T-cell (primary cell): ENCODE measurements around the gene ZFHX3. TPM values are rescaled to one million over a fixed set of nuclear protein-coding genes. Genes with fewer than 3 reads are reported as not detected.

Experiments used
- ATAC-seq, 4 experiments: fragments of 200-7000 bp in 3 of 4; fragments of 150-1000 bp in 1 of 4; cut with Tn5 transposase; replicated peaks in 1 of 4; 1 replicate in 3 of 4; 2 replicates in 1 of 4; pipeline ENCODE4 v1.10.0; 2021; ENCODE audit warnings: moderate library complexity in 3 of 4, mild to moderate bottlenecking in 2 of 4, moderate number of reproducible peaks in 1 of 4
- CTCF ChIA-PET, 2 donors: fragments of 300-600 bp; sonication (Branson Sonifier 250); formaldehyde crosslinking; loops; one replicate each; lab custom pipeline; 2022; ENCODE audit warnings: antibody characterized with exemption in 2 of 2; lab: Charles Lee
- POLR2A ChIA-PET, 2 donors: fragments of 300-600 bp; sonication (Branson Sonifier 250); formaldehyde crosslinking; loops; one replicate each; lab custom pipeline; 2022; ENCODE audit warnings: antibody characterized with exemption in 2 of 2; lab: Charles Lee
- DNase-seq, 35 experiments: peaks; one replicate each; pipeline versions ENCODE4 v3.0.0 to v3.0.0-alpha.2; 2013 to 2023
- H3K27ac ChIP-seq: one replicate; pipeline ENCODE4 v1.5.1; 2013; ENCODE audit warnings: low read length
- H3K27me3 ChIP-seq, 2 experiments: replicated peaks in 1 of 2; 1 replicate in 1 of 2; 2 replicates in 1 of 2; pipeline versions ENCODE4 v1.6.1 to v1.7.0; 2013; ENCODE audit warnings: low read length in 1 of 2, mixed read lengths in 1 of 2; ENCODE audit not compliant: control insufficient read depth in 2 of 2, insufficient read depth in 2 of 2; ENCODE audit errors: extremely low read depth in 1 of 2
- H3K36me3 ChIP-seq, 2 donors: 1 replicate in 1 of 2; 2 replicates in 1 of 2; pipeline versions ENCODE4 v1.6.1 to v1.7.0; 2013; ENCODE audit warnings: low read length in 1 of 2; ENCODE audit not compliant: control insufficient read depth in 2 of 2, insufficient read depth in 1 of 2; ENCODE audit errors: extremely low read depth in 1 of 2
- H3K4me1 ChIP-seq, 2 experiments: 1 replicate in 1 of 2; 2 replicates in 1 of 2; pipeline versions ENCODE4 v1.6.1 to v1.7.0; 2013; ENCODE audit warnings: low read length in 2 of 2, mixed read lengths in 1 of 2; ENCODE audit not compliant: insufficient read depth in 2 of 2, control insufficient read depth in 1 of 2; ENCODE audit errors: extremely low read depth in 1 of 2
- H3K4me3 ChIP-seq, 2 donors: 1 replicate in 1 of 2; 2 replicates in 1 of 2; pipeline versions ENCODE4 v1.5.1 to v1.7.0; 2013; ENCODE audit warnings: mild to moderate bottlenecking in 2 of 2, low read length in 1 of 2, moderate library complexity in 1 of 2; ENCODE audit not compliant: control insufficient read depth in 1 of 2; ENCODE audit errors: extremely low read depth in 1 of 2
- H3K9me3 ChIP-seq: 2 replicates; pipeline ENCODE4 v1.7.0; 2013
- H3K27ac Mint-ChIP-seq, 2 donors: one replicate each; pipeline ENCODE4 v1.8.0; 2020 to 2021; ENCODE audit warnings: mild to moderate bottlenecking in 2 of 2, mixed read lengths in 2 of 2
- H3K27me3 Mint-ChIP-seq, 2 donors: one replicate each; pipeline ENCODE4 v1.8.0; 2021 to 2022; ENCODE audit warnings: mixed read lengths in 2 of 2
- H3K36me3 Mint-ChIP-seq: one replicate; pipeline ENCODE4 v1.8.0; 2021; ENCODE audit warnings: mixed read lengths
- H3K4me1 Mint-ChIP-seq, 3 donors: one replicate each; pipeline ENCODE4 v1.8.0; 2020 to 2022; ENCODE audit warnings: mixed read lengths in 3 of 3, mild to moderate bottlenecking in 1 of 3
- H3K4me3 Mint-ChIP-seq, 3 donors: one replicate each; pipeline ENCODE4 v1.8.0; 2020 to 2022; ENCODE audit warnings: mild to moderate bottlenecking in 3 of 3, mixed read lengths in 3 of 3, moderate library complexity in 3 of 3
- H3K9me3 Mint-ChIP-seq, 3 donors: one replicate each; pipeline ENCODE4 v1.8.0; 2020 to 2022; ENCODE audit warnings: mixed read lengths in 3 of 3
- WGBS: methylation state at CpG from one replicate; pipeline ENCODE4 v1.1.5; 2013; ENCODE audit warnings: missing lambda C conversion rate; ENCODE audit not compliant: insufficient coverage; 5-methylcytosine and 5-hydroxymethylcytosine counted together
- total RNA-seq, 35 experiments: library from RNA in 6 of 35; stranded (reverse) in 6 of 35; fragments of 120-200 nt in 1 of 35; gene quantifications; one replicate each; pipeline versions ENCODE4 v1.2.1 to v1.2.4 and lab custom pipeline; 2013 to 2026

The ZFHX3 gene
- total RNA-seq, 5 donors from 2014 or later (not counting 1 experiment from before 2014, with no cell fraction given) = 0.35 to 2.1 (median 1.0) TPM

DNA sequence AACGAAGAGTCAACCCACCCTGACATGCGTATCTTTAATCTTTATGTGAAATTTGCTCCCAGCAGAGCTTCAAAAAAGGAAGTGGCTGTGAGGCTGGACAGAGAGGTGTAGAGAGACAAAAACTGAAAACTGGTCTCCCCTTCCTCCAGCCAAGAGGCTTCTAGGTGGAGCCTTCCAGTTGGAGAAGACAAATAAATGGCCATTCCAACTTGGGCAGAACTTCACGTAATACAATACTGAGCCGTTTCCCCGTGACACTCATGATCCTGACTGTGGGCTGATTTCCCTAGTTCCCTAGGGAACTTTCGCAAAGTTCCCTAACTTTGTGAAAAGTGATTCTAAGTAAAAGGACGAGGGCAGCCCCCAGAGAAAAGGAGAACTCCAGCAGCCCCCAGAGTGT lies 78.8 kb downstream of the ZFHX3 start:
- ATAC-seq = no peak
- WGBS = 63% methylated on average over 3 of the region's 7 CpGs
- H3K27me3 Mint-ChIP-seq = peaks cover 0 to 4% of the 10 kb centered on the region in 2 donors
- Histone ChIP-seq H3K27me3 (no peaks in the 10 kb centered on the region), H3K27ac (no peak overlapping the region), H3K9me3 (no peaks in the 10 kb centered on the region), H3K36me3 (no peaks in the 10 kb centered on the region), H3K4me3 (no peak overlapping the region), H3K4me1 (no peaks in the 10 kb centered on the region)
- no peaks in the 10 kb centered on the region for H3K4me1 Mint-ChIP-seq
- H3K4me3 Mint-ChIP-seq = no peak overlapping the region
- H3K36me3 Mint-ChIP-seq = no peaks in the 10 kb centered on the region
- H3K9me3 Mint-ChIP-seq = no peaks in the 10 kb centered on the region
- no peak for DNase-seq
- CTCF ChIA-PET = no interaction called here
- POLR2A ChIA-PET = no interaction called here
- H3K27ac Mint-ChIP-seq = no peak overlapping the region

DNA sequence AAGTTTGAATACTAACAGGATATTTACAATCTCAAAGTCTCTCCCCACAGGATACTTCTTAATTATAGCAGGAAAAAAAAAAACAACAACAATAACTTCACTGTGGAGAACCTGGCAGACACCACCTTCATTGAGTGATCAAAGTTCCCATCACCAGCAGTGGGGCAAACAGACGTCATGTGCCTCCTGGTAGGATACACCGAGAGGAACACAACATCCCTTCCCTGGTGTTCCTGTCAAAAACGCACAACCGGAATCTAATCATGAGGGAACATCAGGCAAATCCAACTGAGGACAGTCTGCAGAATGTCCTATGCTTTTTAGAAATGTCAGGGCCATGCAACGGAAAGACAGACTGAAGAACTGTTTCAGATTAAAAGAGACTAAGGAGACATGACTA lies 80.0 kb downstream of the ZFHX3 start:
- H3K36me3 ChIP-seq = no peaks in the 10 kb centered on the region
- no peak overlapping the region for H3K27ac ChIP-seq
- H3K36me3 Mint-ChIP-seq = no peaks in the 10 kb centered on the region
- H3K4me1 ChIP-seq = no peaks in the 10 kb centered on the region
- WGBS = 100% methylated on average over 3 of the region's 5 CpGs
- H3K9me3 Mint-ChIP-seq = no peaks in the 10 kb centered on the region
- no peaks in the 10 kb centered on the region for H3K9me3 ChIP-seq
- no peak for DNase-seq
- H3K4me3 Mint-ChIP-seq = no peak overlapping the region
- ATAC-seq = no peak
- H3K27me3 Mint-ChIP-seq = peaks cover 0 to 3% of the 10 kb centered on the region in 2 donors
- H3K27ac Mint-ChIP-seq = no peak overlapping the region
- CTCF ChIA-PET = no interaction called here
- no peak overlapping the region for H3K4me3 ChIP-seq
- no peaks in the 10 kb centered on the region for H3K27me3 ChIP-seq
- H3K4me1 Mint-ChIP-seq = no peaks in the 10 kb centered on the region
- POLR2A ChIA-PET = no interaction called here

DNA sequence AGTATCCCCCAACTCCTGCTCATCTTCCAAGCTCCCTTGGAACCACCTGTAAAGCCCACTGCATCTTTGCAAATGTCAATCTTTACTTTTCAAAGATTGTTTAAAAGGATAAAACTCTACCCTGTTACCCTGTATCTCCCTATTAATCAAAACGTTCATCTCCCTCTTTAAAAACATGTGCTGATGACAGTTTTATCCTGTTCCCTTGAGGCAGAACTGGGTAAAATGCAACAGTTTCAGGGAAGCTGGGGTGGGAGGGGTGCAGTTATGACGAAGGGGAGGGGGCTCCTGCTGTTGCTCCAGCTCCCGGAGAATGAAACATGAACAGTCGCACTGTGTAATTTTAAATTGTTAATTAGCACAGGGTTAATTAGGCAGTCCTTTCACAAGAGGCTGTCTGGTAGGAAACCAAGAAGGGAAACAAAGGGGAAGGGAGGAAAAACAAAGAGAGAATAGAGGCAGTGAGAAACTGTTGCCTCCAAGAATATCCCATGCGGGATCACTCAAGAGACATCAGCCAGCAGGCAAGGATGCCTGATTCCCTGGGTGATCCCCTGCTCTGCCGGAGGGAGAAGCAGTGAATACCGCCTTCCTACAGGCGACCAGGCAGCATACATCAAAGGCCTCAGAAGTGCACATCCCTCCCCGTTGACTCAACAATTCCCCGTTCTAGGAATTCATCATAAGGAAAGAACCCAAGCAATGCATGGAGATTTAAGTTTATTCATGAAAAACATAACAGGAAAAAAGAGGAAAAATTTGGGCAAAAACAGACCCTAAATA lies 84.2 kb downstream of the ZFHX3 start:
- no peaks in the 10 kb centered on the region for H3K9me3 Mint-ChIP-seq
- no peak overlapping the region for H3K27ac Mint-ChIP-seq
- no peak overlapping the region for H3K4me3 Mint-ChIP-seq
- Histone ChIP-seq H3K27me3 (no peaks in the 10 kb centered on the region), H3K9me3 (no peaks in the 10 kb centered on the region), H3K4me1 (no peaks in the 10 kb centered on the region), H3K4me3 (no peak overlapping the region), H3K36me3 (no peaks in the 10 kb centered on the region), H3K27ac (no peak overlapping the region)
- ATAC-seq (no peak), DNase-seq (no peak)
- H3K4me1 Mint-ChIP-seq = no peaks in the 10 kb centered on the region
- no peaks in the 10 kb centered on the region for H3K27me3 Mint-ChIP-seq
- H3K36me3 Mint-ChIP-seq = no peaks in the 10 kb centered on the region
- ChIA-PET CTCF (no interaction called here), POLR2A (no interaction called here)
- 100% methylated on average over 2 of the region's 10 CpGs for WGBS

DNA sequence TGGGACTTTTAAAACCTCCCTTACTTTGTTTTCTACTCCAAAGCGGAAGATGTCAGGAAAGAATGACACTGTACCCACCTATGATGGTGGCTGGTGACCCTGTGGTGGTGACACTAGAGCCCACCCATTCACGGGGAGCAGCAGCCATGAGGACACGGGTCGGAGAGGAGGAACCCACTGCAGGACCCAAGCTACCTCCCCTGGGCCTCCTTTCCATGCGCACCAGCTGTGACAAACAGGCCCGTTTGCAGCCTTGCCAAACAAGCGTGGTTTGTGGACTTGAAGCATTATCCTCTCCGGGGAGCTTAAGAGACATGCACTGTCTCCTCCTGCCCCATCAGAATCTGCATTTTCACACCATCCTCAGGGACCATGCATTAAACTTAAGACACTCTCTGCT lies 85.6 kb downstream of the ZFHX3 start:
- Mint-ChIP-seq H3K36me3 (no peaks in the 10 kb centered on the region), H3K4me3 (no peak overlapping the region), H3K4me1 (no peaks in the 10 kb centered on the region), H3K9me3 (no peaks in the 10 kb centered on the region), H3K27ac (no peak overlapping the region), H3K27me3 (no peaks in the 10 kb centered on the region)
- WGBS = 92% methylated on average over 8 of the region's 8 CpGs
- Histone ChIP-seq H3K36me3 (no peaks in the 10 kb centered on the region), H3K4me1 (no peaks in the 10 kb centered on the region), H3K4me3 (no peak overlapping the region), H3K27ac (no peak overlapping the region), H3K9me3 (no peaks in the 10 kb centered on the region), H3K27me3 (no peaks in the 10 kb centered on the region)
- DNase-seq (no peak), ATAC-seq (no peak)
- ChIA-PET POLR2A (no interaction called here), CTCF (no interaction called here)

DNA sequence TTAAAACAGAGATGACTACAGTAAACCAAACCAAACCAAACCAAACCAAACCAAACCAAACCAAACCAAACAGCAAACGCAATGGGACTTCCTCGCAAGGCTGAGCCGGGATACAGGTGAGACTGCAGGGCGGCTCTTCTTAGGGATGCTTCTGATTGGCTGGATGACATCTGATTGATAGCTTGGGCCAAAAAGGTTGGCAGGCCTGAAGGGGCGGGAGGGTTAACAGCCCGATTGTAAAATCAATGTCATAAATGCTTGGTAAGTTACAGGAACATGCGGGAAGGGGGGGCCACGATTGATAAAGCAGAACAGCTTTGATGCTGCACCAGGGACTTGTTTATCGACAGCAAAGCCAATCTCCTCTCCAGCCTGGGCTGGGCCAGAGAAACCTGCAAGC lies 86.1 kb downstream of the ZFHX3 start:
- Mint-ChIP-seq H3K4me3 (no peak overlapping the region), H3K27me3 (no peaks in the 10 kb centered on the region), H3K36me3 (no peaks in the 10 kb centered on the region), H3K9me3 (peaks cover 0 to 3% (median 0%) of the 10 kb centered on the region in 3 donors), H3K27ac (no peak overlapping the region), H3K4me1 (no peaks in the 10 kb centered on the region)
- DNase-seq (no peak), ATAC-seq (no peak)
- WGBS = 96% methylated on average over 8 of the region's 9 CpGs
- CTCF ChIA-PET = no interaction called here
- H3K36me3 ChIP-seq = no peaks in the 10 kb centered on the region
- no peak overlapping the region for H3K4me3 ChIP-seq
- H3K27me3 ChIP-seq = no peaks in the 10 kb centered on the region
- POLR2A ChIA-PET = no interaction called here
- H3K9me3 ChIP-seq = no peaks in the 10 kb centered on the region
- H3K27ac ChIP-seq = no peak overlapping the region
- no peaks in the 10 kb centered on the region for H3K4me1 ChIP-seq

DNA sequence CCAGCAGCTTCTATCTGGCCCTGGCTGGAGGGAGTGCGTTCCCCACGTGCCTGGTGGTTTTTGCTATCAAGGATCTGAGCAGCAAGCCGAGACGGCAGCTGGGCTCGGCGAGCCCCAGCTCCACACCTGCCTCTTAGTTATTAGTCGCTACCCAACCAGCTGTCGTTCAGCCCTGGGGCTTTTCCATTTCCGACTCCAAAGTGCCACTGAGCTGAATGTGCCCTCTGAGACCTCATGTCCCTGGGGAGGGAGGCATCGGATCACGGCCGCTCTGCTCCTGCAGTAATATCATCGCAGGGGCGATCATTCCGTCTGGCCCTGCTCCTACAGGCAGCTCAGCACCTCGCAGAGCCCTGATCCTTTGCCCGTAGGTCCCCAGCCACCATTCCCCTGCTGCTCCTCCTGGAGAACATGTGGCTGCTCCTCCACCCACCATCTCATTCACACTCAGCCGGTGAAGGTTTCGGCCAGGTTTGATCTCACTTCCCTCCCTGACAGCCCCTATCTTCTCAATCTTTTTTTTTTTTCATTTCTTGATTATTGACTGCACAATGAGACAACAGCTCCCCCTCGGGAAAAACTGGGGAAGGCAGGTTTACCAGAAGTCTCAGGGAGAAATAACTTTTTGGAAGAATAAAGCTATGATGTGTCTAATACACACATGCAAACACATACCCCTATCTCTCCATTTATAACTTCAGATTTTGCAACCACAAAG lies 86.7 kb downstream of the ZFHX3 start:
- Histone ChIP-seq H3K27ac (no peak overlapping the region), H3K4me1 (no peaks in the 10 kb centered on the region), H3K9me3 (no peaks in the 10 kb centered on the region), H3K27me3 (no peaks in the 10 kb centered on the region), H3K4me3 (no peak overlapping the region), H3K36me3 (no peaks in the 10 kb centered on the region)
- no peaks in the 10 kb centered on the region for H3K36me3 Mint-ChIP-seq
- ATAC-seq (no peak), DNase-seq (no peak)
- no peak overlapping the region for H3K27ac Mint-ChIP-seq
- ChIA-PET POLR2A (no interaction called here), CTCF (interaction anchor here (0.6 kb wide), 2 partner anchors 93 to 1805 kb away, joined by 3 to 11 read pairs; no protein-coding TSS in a partner anchor)
- H3K4me1 Mint-ChIP-seq = no peaks in the 10 kb centered on the region
- no peak overlapping the region for H3K4me3 Mint-ChIP-seq
- 89% methylated on average over 16 of the region's 20 CpGs for WGBS
- H3K9me3 Mint-ChIP-seq = peaks cover 0 to 3% (median 0%) of the 10 kb centered on the region in 3 donors
- no peaks in the 10 kb centered on the region for H3K27me3 Mint-ChIP-seq
